ENCODE measurements around the gene PHF19.

The PHF19 gene

GRCh38 chr9:120864719-120865118 lies 12.3 kb downstream of the PHF19 start:
- TF ChIP-seq CTCF (IDR thresholded peaks at IDR 0.05; ENCODE audit: poor library complexity, severe bottlenecking), result no peak
- DNase-seq (ENCODE audit: low spot score) (no peak), ATAC-seq (ENCODE audit: low read depth) (no peak)
- Histone ChIP-seq H3K27me3 (ENCODE audit: insufficient read depth, poor library complexity, severe bottlenecking) (no peaks in the 10 kb centered on the region), H3K36me3 (ENCODE audit: low read depth) (peaks cover 87% of the 10 kb centered on the region), H3K27ac (ENCODE audit: poor library complexity, severe bottlenecking) (no peak overlapping the region), H3K9me3 (ENCODE audit: severe bottlenecking) (no peaks in the 10 kb centered on the region), H3K4me1 (ENCODE audit: insufficient read depth, poor library complexity, severe bottlenecking) (peaks cover 5% of the 10 kb centered on the region), H3K4me3 (ENCODE audit: severe bottlenecking) (no peak overlapping the region)

GRCh38 chr9:120863833-120864232 lies 13.2 kb downstream of the PHF19 start:
- Histone ChIP-seq H3K4me1 (ENCODE audit: insufficient read depth, poor library complexity, severe bottlenecking) (peaks cover 5% of the 10 kb centered on the region), H3K9me3 (ENCODE audit: severe bottlenecking) (no peaks in the 10 kb centered on the region), H3K4me3 (ENCODE audit: severe bottlenecking) (no peak overlapping the region), H3K27me3 (ENCODE audit: insufficient read depth, poor library complexity, severe bottlenecking) (no peaks in the 10 kb centered on the region), H3K27ac (ENCODE audit: poor library complexity, severe bottlenecking) (no peak overlapping the region), H3K36me3 (ENCODE audit: low read depth) (peaks cover 86% of the 10 kb centered on the region)
- ATAC-seq (ENCODE audit: low read depth) (no peak), DNase-seq (ENCODE audit: low spot score) (no peak)
- no peak for TF ChIP-seq CTCF (IDR thresholded peaks at IDR 0.05; ENCODE audit: poor library complexity, severe bottlenecking)

- no peak overlapping the region for H3K27ac ChIP-seq (ENCODE audit: poor library complexity, severe bottlenecking)
- ATAC-seq (ENCODE audit: low read depth) (no peak), DNase-seq (ENCODE audit: low spot score) (no peak)
- H3K27me3 ChIP-seq (ENCODE audit: insufficient read depth, poor library complexity, severe bottlenecking), result no peaks in the 10 kb centered on the region
- TF ChIP-seq CTCF (IDR thresholded peaks at IDR 0.05; ENCODE audit: poor library complexity, severe bottlenecking), result no peak
- H3K4me3 ChIP-seq (ENCODE audit: severe bottlenecking), result no peak overlapping the region
- H3K4me1 ChIP-seq (ENCODE audit: insufficient read depth, poor library complexity, severe bottlenecking), result no peaks in the 10 kb centered on the region
- peaks cover 90% of the 10 kb centered on the region for H3K36me3 ChIP-seq (ENCODE audit: low read depth)
- H3K9me3 ChIP-seq (ENCODE audit: severe bottlenecking), result no peaks in the 10 kb centered on the region
Observed at GRCh38 chr9:120862452-120862851, 14.5 kb downstream of the PHF19 start.

GRCh38 chr9:120861935-120862334 lies 15.1 kb downstream of the PHF19 start:
- no peak for ATAC-seq (ENCODE audit: low read depth)
- Histone ChIP-seq H3K4me1 (ENCODE audit: insufficient read depth, poor library complexity, severe bottlenecking) (no peaks in the 10 kb centered on the region), H3K4me3 (ENCODE audit: severe bottlenecking) (no peak overlapping the region), H3K36me3 (ENCODE audit: low read depth) (peaks cover 89% of the 10 kb centered on the region), H3K9me3 (ENCODE audit: severe bottlenecking) (no peaks in the 10 kb centered on the region), H3K27me3 (ENCODE audit: insufficient read depth, poor library complexity, severe bottlenecking) (no peaks in the 10 kb centered on the region), H3K27ac (ENCODE audit: poor library complexity, severe bottlenecking) (no peak overlapping the region)
- TF ChIP-seq CTCF (IDR thresholded peaks at IDR 0.05; ENCODE audit: poor library complexity, severe bottlenecking), result no peak
- DNase-seq (ENCODE audit: low spot score), result no peak

GRCh38 chr9:120860083-120860482 lies 16.9 kb downstream of the PHF19 start:
- DNase-seq (ENCODE audit: low spot score) (no peak), ATAC-seq (ENCODE audit: low read depth) (no peak)
- H3K27me3 ChIP-seq (ENCODE audit: insufficient read depth, poor library complexity, severe bottlenecking), result no peaks in the 10 kb centered on the region
- no peak overlapping the region for H3K27ac ChIP-seq (ENCODE audit: poor library complexity, severe bottlenecking)
- no peaks in the 10 kb centered on the region for H3K4me1 ChIP-seq (ENCODE audit: insufficient read depth, poor library complexity, severe bottlenecking)
- H3K9me3 ChIP-seq (ENCODE audit: severe bottlenecking), result no peaks in the 10 kb centered on the region
- H3K36me3 ChIP-seq (ENCODE audit: low read depth), result peaks cover 70% of the 10 kb centered on the region
- no peak overlapping the region for H3K4me3 ChIP-seq (ENCODE audit: severe bottlenecking)
- TF ChIP-seq CTCF (IDR thresholded peaks at IDR 0.05; ENCODE audit: poor library complexity, severe bottlenecking), result no peak
